ENCODE results near the gene DDX21.
A peak's percentile ranks its signal among the peaks of the same experiment; 100 is the strongest.
"Not testable (repeated sequence)": the region's sequence is repeated elsewhere in the genome, so short reads cannot be mapped to it uniquely, and the experiment has no call there.

The DDX21 gene

GRCh38 chr10:68955832-68956532 is at the start of gene DDX21:
Gene DDX21 (plus strand): TSS chr10:68956170. CDS start chr10:68956226, 56 bp downstream.
- TF ChIP-seq ZNF274 (IDR thresholded peaks at IDR 0.05; ENCODE audit: low read depth, low read length) = no peak
- H3K4me3 ChIP-seq (ENCODE audit: low read length) = peak within 1 kb of the TSS; percentile 87

GRCh38 chr10:68924593-68924992 is 31.4 kb upstream of the DDX21 start:
- H3K4me3 ChIP-seq (ENCODE audit: low read length) = no peak overlapping the region
- no peak for TF ChIP-seq ZNF274 (IDR thresholded peaks at IDR 0.05; ENCODE audit: low read depth, low read length)

- no peak for TF ChIP-seq ZNF274 (IDR thresholded peaks at IDR 0.05; ENCODE audit: low read depth, low read length)
- H3K4me3 ChIP-seq (ENCODE audit: low read length) = no peak overlapping the region
These were observed 30.5 kb upstream of the DDX21 start for GRCh38 chr10:68925489-68925888.

GRCh38 chr10:68929157-68929556 is 26.8 kb upstream of the DDX21 start:
- not testable (repeated sequence) for H3K4me3 ChIP-seq (ENCODE audit: low read length)

- H3K4me3 ChIP-seq (ENCODE audit: low read length) = not testable (repeated sequence)
These were observed 26.1 kb upstream of the DDX21 start for GRCh38 chr10:68929888-68930287.

GRCh38 chr10:68932860-68933259 is 23.1 kb upstream of the DDX21 start:
- H3K4me3 ChIP-seq (ENCODE audit: low read length) = not testable (repeated sequence)

GRCh38 chr10:68934994-68935393 is 21.0 kb upstream of the DDX21 start:
- TF ChIP-seq ZNF274 (IDR thresholded peaks at IDR 0.05; ENCODE audit: low read depth, low read length) = no peak
- no peak overlapping the region for H3K4me3 ChIP-seq (ENCODE audit: low read length)

GRCh38 chr10:68938117-68938516 is 17.9 kb upstream of the DDX21 start:
- H3K4me3 ChIP-seq (ENCODE audit: low read length) = no peak overlapping the region
- no peak for TF ChIP-seq ZNF274 (IDR thresholded peaks at IDR 0.05; ENCODE audit: low read depth, low read length)

- no peak for TF ChIP-seq ZNF274 (IDR thresholded peaks at IDR 0.05; ENCODE audit: low read depth, low read length)
- H3K4me3 ChIP-seq (ENCODE audit: low read length) = no peak overlapping the region
These were observed 17.1 kb upstream of the DDX21 start for GRCh38 chr10:68938884-68939283.

GRCh38 chr10:68940917-68941316 is 15.1 kb upstream of the DDX21 start:
- not testable (repeated sequence) for H3K4me3 ChIP-seq (ENCODE audit: low read length)

- H3K4me3 ChIP-seq (ENCODE audit: low read length) = no peak overlapping the region
- TF ChIP-seq ZNF274 (IDR thresholded peaks at IDR 0.05; ENCODE audit: low read depth, low read length) = no peak
These were observed 5.4 kb upstream of the DDX21 start for GRCh38 chr10:68950598-68950997.

- no peak for TF ChIP-seq ZNF274 (IDR thresholded peaks at IDR 0.05; ENCODE audit: low read depth, low read length)
- peak overlapping the region; percentile 87; the same call in 1 of the 2 replicates for H3K4me3 ChIP-seq (ENCODE audit: low read length)
These were observed 1.1 kb upstream of the DDX21 start for GRCh38 chr10:68954904-68955303.

- no peak for TF ChIP-seq ZNF274 (IDR thresholded peaks at IDR 0.05; ENCODE audit: low read depth, low read length)
- peak overlapping the region; percentile 87 for H3K4me3 ChIP-seq (ENCODE audit: low read length)
These were observed 577 bp upstream of the DDX21 start for GRCh38 chr10:68955355-68955831.

- peak overlapping the region; percentile 87 for H3K4me3 ChIP-seq (ENCODE audit: low read length)
- no peak for TF ChIP-seq ZNF274 (IDR thresholded peaks at IDR 0.05; ENCODE audit: low read depth, low read length)
These were observed 1.3 kb downstream of the DDX21 start for GRCh38 chr10:68957284-68957615.

GRCh38 chr10:68957654-68958053 is 1.7 kb downstream of the DDX21 start:
- H3K4me3 ChIP-seq (ENCODE audit: low read length) = peak overlapping the region; percentile 87
- no peak for TF ChIP-seq ZNF274 (IDR thresholded peaks at IDR 0.05; ENCODE audit: low read depth, low read length)
